Gastroesophageal sphincter (tissue), 4 donors: Measurements from ENCODE around the gene ALOXE3. TPM values are rescaled to one million over a fixed set of nuclear protein-coding genes. Genes with fewer than 3 reads are reported as not detected.
A peak's percentile ranks its signal among the peaks of the same experiment; 100 is the strongest.

Experiments
- ATAC-seq: fragments of 150-250 bp; one replicate; pipeline ENCODE4 v1.9.1; 2016; ENCODE audit warnings: mild to moderate bottlenecking, moderate library complexity
- H3K27ac ChIP-seq, 4 donors: fragments of 200-600 bp; sonication (generic) in 3 of 4; 1 replicate in 3 of 4; 2 replicates in 1 of 4; pipeline ENCODE4 v1.5.1; 2016 to 2019
- H3K27me3 ChIP-seq: fragments of 200-600 bp; sonication (generic); one replicate; pipeline ENCODE4 v1.5.1; 2019
- H3K36me3 ChIP-seq, 2 donors: fragments of 200-600 bp; sonication (generic); one replicate each; pipeline ENCODE4 v1.5.1; 2019; ENCODE audit warnings: control low read depth in 1 of 2
- H3K4me1 ChIP-seq, 3 donors: fragments of 200-600 bp; sonication (generic); 1 replicate in 2 of 3; 2 replicates in 1 of 3; pipeline ENCODE4 v1.5.1; 2016 to 2019; ENCODE audit warnings: control low read depth in 2 of 3
- H3K4me3 ChIP-seq, 2 donors: fragments of 200-600 bp; sonication (generic); one replicate each; pipeline ENCODE4 v1.5.1; 2019; ENCODE audit warnings: mild to moderate bottlenecking in 1 of 2, moderate library complexity in 1 of 2
- H3K9me3 ChIP-seq, 3 donors: fragments of 200-600 bp; sonication (generic); one replicate each; pipeline ENCODE4 v1.5.1; 2017 to 2019; ENCODE audit warnings: control low read depth in 2 of 3
- CTCF ChIP-seq, 4 experiments: fragments of 200-600 bp in 2 of 4; fragments of 450-650 bp in 2 of 4; sonication (generic) in 1 of 4; IDR thresholded peaks; one replicate each; pipeline ENCODE4 v1.5.1; 2017 to 2019; ENCODE audit warnings: antibody characterized with exemption in 4 of 4, mild to moderate bottlenecking in 2 of 4, moderate library complexity in 2 of 4
- EP300 ChIP-seq: sonication (generic); formaldehyde crosslinking; IDR thresholded peaks from one replicate; pipeline ENCODE4 v1.6.1; 2017; ENCODE audit warnings: antibody characterized with exemption, mild to moderate bottlenecking
- POLR2A ChIP-seq, 2 donors: fragments of 450-650 bp; IDR thresholded peaks; one replicate each; pipeline ENCODE4 v1.6.1; 2017; ENCODE audit warnings: antibody characterized with exemption in 2 of 2, mild to moderate bottlenecking in 2 of 2, moderate library complexity in 1 of 2
- POLR2AphosphoS5 ChIP-seq: sonication (generic); formaldehyde crosslinking; IDR thresholded peaks from one replicate; pipeline ENCODE4 v1.6.1; 2017; ENCODE audit warnings: antibody characterized with exemption
- WGBS, 2 donors: methylation state at CpG; one replicate each; pipeline ENCODE4 v1.1.5; 2018; ENCODE audit warnings: low coverage in 1 of 2; 5-methylcytosine and 5-hydroxymethylcytosine counted together
- total RNA-seq, 4 donors: library from RNA; depleted of rRNA; stranded (reverse); fragments of >200 nt; gene quantifications; one replicate each; pipeline ENCODE4 v1.1.0, GENCODE V29; 2016

The ALOXE3 gene
- under 1 TPM in 1 of 4 donors, not detected in 3; 0.37 TPM for total RNA-seq

DNA sequence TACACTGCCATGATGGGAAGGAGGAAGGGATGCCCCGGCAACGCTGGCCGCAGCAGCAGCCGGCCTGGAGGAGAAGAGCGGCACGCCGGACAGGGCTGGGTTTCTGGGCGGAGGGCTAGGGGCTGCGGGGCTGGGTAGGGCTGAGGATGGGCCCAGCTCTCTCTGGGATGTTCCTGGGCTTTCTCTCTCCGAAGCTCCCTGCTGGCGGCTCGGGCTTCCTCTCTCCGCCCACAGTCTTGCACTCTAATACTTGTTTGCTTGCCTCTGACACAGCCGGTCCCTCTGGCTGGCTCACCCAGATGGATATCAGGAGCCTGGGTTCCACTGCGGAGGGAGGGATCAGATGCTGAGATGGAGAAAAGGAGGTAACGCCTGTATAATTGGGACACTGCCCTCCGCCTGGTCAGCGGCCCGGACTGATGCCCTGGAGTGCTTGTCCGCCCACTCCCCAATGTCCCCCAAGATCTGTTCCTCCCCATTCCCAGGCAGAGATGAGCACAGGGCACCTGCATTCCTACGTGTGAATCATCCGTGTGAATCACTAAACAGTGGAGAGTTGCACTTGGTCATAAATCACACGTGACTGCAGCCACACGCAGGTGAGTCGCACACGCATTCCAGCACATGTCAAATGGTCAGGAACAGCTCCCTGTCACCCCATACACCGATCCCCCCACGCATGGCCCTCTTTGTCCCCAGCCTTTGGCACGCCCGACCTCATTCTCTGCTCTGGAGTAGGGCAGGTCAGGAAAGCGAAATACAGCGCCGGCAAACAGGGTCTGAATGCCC lies at the start of gene ALOXE3:
ALOXE3 (minus strand) TSS at position 535 of the 789 bp plus-strand sequence; CDS start at position 11, 524 bp downstream.
- Histone ChIP-seq H3K27me3 (peaks cover 80% of the 10 kb centered on the region), H3K9me3 (no peaks in the 10 kb centered on the region), H3K27ac (peak within 1 kb of the TSS; percentile 31 to 81 (median 78)), H3K4me1 (peaks cover 2 to 54% (median 44%) of the 10 kb centered on the region in 3 donors), H3K36me3 (no peaks in the 10 kb centered on the region), H3K4me3 (peak within 1 kb of the TSS; percentile 34 to 62)
- ATAC-seq: peak; percentile 16
- no peak for TF ChIP-seq POLR2A (IDR thresholded peaks at IDR 0.05)
- TF ChIP-seq EP300: no peak
- 0 to 2% methylated on average over 6 to 9 of the region's 33 CpGs for WGBS, 2 donors

GRCh38 chr17:8167526-8167925 lies 49.2 kb upstream of the ALOXE3 start:
- TF ChIP-seq EP300 (no peak), CTCF (IDR thresholded peaks at IDR 0.05) (no peak), POLR2A (IDR thresholded peaks at IDR 0.05) (no peak), POLR2AphosphoS5 (no peak)
- Histone ChIP-seq H3K27me3 (no peaks in the 10 kb centered on the region), H3K27ac (no peak overlapping the region), H3K9me3 (no peaks in the 10 kb centered on the region), H3K4me1 (peaks cover 9 to 26% (median 15%) of the 10 kb centered on the region in 3 donors), H3K4me3 (no peak overlapping the region), H3K36me3 (no peaks in the 10 kb centered on the region)
- no peak for ATAC-seq
- 73 to 79% methylated on average over 3 of the region's 3 CpGs for WGBS, 2 donors

DNA sequence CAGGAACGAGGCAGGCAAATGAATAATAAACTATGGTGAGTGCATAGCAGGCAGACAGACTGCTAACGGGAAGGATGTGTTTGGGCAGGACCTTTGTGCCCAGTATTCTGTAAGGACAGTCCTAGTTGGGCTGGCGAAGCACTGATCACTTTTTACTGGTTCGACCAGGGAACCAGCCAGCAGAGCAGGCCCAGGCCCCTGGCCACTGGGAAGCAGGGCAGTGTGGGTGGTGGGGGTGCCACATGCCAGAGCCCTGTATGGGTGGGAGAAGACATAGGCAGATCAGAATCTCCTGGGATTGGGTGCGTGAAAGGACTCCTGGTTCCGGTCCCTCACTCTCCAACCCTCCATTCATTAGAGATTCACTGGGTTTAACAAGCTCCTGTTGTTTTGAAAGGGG lies 48.4 kb upstream of the ALOXE3 start:
- TF ChIP-seq EP300: no peak
- no peak for TF ChIP-seq POLR2AphosphoS5
- no peak for TF ChIP-seq CTCF (IDR thresholded peaks at IDR 0.05)
- no peak for TF ChIP-seq POLR2A (IDR thresholded peaks at IDR 0.05)
- 80 to 81% methylated on average over 3 of the region's 6 CpGs for WGBS, 2 donors
- peaks cover 9 to 27% (median 17%) of the 10 kb centered on the region in 3 donors for H3K4me1 ChIP-seq
- H3K36me3 ChIP-seq: peaks cover 0 to under 1% of the 10 kb centered on the region in 2 donors
- H3K9me3 ChIP-seq: no peaks in the 10 kb centered on the region
- no peaks in the 10 kb centered on the region for H3K27me3 ChIP-seq
- H3K27ac ChIP-seq: peak overlapping the region in 1 of 4 donors; percentile 45
- no peak for ATAC-seq
- H3K4me3 ChIP-seq: no peak overlapping the region

DNA sequence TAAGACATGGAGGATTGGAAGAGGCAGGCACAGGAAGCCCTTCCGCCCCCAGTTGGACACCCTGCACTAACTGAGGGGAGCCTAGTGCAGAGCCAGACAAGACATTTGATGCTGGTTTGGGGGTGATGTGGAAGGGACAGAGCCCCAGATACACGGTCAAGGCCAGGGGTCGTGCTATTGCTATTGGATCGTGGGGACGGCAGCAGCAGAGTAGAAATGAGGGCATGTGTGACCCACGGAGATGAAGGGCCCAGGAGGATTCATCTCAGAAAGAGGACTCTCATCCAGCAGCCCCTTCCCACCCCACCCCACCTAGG lies 46.5 kb upstream of the ALOXE3 start:
- no peak for TF ChIP-seq POLR2A (IDR thresholded peaks at IDR 0.05)
- TF ChIP-seq CTCF (IDR thresholded peaks at IDR 0.05): no peak
- no peak for TF ChIP-seq EP300
- no peak for TF ChIP-seq POLR2AphosphoS5
- WGBS, 2 donors: 63% methylated on average over 6 of the region's 6 CpGs; no CpG with 5 or more reads in 1 of the 2 donors
- peaks cover 0 to 17% of the 10 kb centered on the region in 2 donors for H3K36me3 ChIP-seq
- H3K27ac ChIP-seq: peak overlapping the region; percentile 96 to 100 (median 98)
- H3K9me3 ChIP-seq: no peaks in the 10 kb centered on the region
- peaks cover 9 to 47% (median 29%) of the 10 kb centered on the region in 3 donors for H3K4me1 ChIP-seq
- H3K4me3 ChIP-seq: no peak overlapping the region
- no peak for ATAC-seq
- no peaks in the 10 kb centered on the region for H3K27me3 ChIP-seq

GRCh38 chr17:8163978-8164814 lies 45.9 kb upstream of the ALOXE3 start:
- peaks cover 9 to 53% (median 31%) of the 10 kb centered on the region in 3 donors for H3K4me1 ChIP-seq
- no peak for TF ChIP-seq EP300
- TF ChIP-seq POLR2AphosphoS5: peak; percentile 51
- TF ChIP-seq POLR2A (IDR thresholded peaks at IDR 0.05): no peak
- no peak for TF ChIP-seq CTCF (IDR thresholded peaks at IDR 0.05)
- peaks cover 0 to 23% of the 10 kb centered on the region in 2 donors for H3K36me3 ChIP-seq
- 19 to 28% methylated on average over 5 to 6 of the region's 13 CpGs for WGBS, 2 donors
- peak; percentile 62 for ATAC-seq
- H3K27me3 ChIP-seq: no peaks in the 10 kb centered on the region
- no peak overlapping the region for H3K4me3 ChIP-seq
- peak overlapping the region; percentile 96 to 100 (median 98) for H3K27ac ChIP-seq
- H3K9me3 ChIP-seq: no peaks in the 10 kb centered on the region
